ENCODE results near the gene VWA3A. TPM values are rescaled to one million over a fixed set of nuclear protein-coding genes. Genes with fewer than 3 reads are reported as not detected.
A peak's percentile ranks its signal among the peaks of the same experiment; 100 is the strongest.
"Not testable (repeated sequence)": the region's sequence is repeated elsewhere in the genome, so short reads cannot be mapped to it uniquely, and the experiment has no call there.

Gene VWA3A, protein sequence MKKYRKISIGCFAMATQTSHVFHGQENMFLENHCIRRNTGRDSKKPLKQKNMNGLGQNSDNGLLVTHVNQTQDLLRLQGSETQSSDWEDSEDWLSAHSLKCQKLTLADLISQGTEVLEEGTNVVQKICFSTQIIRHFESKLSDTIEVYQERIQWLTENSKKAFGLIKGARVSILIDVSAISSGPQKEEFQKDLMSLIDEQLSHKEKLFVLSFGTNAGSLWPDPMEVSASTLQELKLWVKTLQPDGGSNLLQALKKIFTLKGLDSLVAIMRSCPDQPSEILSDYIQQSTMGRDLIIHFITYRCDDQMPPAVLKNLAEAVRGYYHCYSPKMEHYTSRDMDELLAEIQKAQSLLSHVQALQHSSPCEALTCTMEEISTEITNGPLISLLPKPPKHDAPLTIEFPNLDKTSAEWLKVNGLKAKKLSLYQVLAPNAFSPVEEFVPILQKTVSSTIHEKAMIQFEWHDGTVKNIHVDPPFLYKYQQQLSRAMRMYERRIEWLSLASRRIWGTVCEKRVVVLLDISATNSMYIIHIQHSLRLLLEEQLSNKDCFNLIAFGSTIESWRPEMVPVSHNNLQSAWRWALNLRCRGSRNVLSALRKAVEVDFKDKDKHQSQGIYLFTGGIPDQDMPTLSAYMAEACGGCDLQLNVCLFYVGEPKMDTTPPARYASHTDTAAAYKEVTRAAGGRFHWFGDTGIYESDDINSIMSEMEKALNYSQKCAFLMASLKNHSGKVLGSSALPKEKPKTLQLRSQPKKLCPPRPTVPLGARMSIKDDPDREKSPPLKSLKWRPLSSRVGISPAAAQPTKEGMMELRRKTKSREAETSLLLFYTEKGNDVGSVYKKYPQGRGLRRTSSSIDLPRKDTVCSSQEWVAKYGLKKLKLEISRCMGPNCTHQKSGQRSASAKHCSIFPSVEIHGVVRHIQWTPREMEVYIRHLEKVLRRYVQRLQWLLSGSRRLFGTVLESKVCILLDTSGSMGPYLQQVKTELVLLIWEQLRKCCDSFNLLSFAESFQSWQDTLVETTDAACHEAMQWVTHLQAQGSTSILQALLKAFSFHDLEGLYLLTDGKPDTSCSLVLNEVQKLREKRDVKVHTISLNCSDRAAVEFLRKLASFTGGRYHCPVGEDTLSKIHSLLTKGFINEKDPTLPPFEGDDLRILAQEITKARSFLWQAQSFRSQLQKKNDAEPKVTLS
- polyA plus RNA-seq (2012; ENCODE audit: low read depth, missing spikeins), result not detected

DNA sequence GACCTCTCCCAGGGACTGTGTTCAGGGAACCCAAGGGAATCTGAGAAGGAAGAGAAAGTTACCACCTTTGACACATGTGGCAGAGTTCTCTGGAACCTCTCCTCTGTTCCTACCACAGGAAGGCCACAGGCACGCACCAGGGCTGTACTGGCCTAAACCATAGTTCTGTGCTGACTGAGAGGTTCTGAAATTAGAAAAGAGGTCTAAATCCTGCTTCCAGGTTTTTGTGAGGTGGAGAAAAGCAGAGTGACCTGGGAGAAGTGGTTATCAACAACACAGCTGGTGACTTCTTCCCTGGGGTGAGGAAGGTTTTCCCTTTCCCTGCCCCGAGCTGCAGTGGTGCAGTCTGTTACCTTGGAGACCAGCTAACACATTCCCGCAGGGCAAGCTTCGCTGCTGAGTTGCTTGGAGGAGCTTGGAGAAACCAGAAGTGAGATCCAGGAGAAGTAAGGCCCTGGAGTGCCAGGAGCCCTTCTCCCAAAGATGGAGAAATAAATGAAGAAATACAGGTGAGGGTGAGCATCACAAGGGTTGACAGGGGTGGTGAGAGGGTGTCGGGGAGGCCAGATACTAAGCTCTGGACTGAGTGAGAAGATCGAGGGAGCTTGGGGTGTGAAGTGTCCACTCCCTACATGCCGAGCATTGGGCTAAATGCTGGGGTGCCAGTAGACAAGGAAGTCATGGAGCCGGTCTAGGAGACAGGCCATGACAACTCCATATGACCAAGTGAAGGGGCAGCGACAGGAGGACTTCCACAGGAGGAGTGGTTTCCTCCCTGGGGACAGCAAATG, at the start of gene VWA3A:
Gene VWA3A, plus strand, starts transcription at position 399 of the 791 bp plus-strand sequence. Its CDS starts 97 bp downstream, at position 496.
- FAIRE-seq (no peak), DNase-seq (ENCODE audit: insufficient read length, low spot score) (no peak)
- no peak for TF ChIP-seq SPI1 (IDR thresholded peaks at IDR 0.05; ENCODE audit: low read depth, low read length)
- TF ChIP-seq TAF1 (IDR thresholded peaks at IDR 0.05; ENCODE audit: low read depth, low read length), result no peak
- no peak for TF ChIP-seq PAX5 (IDR thresholded peaks at IDR 0.05; ENCODE audit: insufficient read depth, low read length, severe bottlenecking)
- TF ChIP-seq POLR2A (IDR thresholded peaks at IDR 0.05; ENCODE audit: low read depth, low read length), result no peak
- no peak for TF ChIP-seq POU2F2 (IDR thresholded peaks at IDR 0.05; ENCODE audit: low read depth, low read length)

DNA sequence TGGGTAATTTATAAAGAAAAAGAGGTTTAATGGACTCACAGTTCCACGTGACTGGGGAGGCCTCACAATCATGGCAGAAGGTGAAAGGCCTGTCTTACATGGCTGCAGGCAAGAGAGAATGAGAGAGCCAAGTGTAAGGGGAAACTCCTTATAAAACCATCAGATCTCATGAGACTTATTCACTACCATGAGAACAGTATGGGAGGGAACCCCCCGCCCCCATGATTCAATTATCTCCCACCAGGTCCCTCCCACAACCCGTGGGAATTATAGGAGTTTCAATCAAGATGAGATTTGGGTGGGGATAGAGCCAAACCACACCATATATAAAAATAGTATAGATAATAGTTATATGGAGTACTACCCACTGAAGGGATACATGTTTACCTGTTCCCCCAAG, 48.5 kb upstream of the VWA3A start:
- not testable (repeated sequence) for DNase-seq (ENCODE audit: insufficient read length, low spot score); FAIRE-seq

DNA sequence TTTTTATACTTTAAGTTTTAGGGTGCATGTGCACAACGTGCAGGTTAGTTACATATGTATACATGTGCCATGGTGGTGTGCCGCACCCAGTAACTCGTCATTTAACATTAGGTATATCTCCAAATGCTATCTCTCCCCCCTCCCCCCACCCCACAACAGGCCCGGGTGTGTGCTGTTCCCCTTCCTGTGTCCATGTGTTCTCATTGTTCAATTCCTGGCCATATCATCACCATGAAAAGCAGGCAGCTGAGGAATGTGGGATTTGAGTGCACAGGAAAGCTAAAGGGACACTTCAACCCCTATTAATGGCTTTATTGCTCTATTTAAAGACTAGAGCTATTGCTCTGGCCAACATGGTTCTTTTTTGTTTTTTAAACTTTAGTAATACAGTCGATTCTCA, 46.5 kb upstream of the VWA3A start:
- not testable (repeated sequence) for FAIRE-seq

DNA sequence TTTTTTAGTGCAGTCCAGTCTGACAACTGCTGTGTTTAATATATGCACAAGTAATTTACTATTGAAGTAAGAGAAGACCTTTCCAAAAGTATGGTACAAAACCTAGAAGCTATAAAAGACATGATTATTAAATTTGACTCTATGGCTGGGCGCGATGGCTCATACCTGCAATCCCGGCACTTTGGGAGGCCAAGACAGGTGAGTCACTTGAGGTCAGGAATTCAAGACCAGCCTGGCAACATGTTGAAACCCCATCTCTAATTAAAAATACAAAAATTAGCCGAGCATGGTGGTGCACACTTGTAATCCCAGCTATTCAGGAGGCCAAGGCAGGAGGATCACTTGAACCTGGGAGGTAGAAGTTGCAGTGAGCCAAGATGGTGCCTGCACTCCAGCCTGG, 41.4 kb upstream of the VWA3A start:
- FAIRE-seq, result no peak
- DNase-seq (ENCODE audit: insufficient read length, low spot score), result no peak

More for the DNA sequence above, 46.5 kb upstream of the VWA3A start:
- DNase-seq (ENCODE audit: insufficient read length, low spot score), result not testable (repeated sequence)

GRCh38 chr16:22052980-22053379, 39.4 kb upstream of the VWA3A start:
- DNase-seq (ENCODE audit: insufficient read length, low spot score), result no peak
- TF ChIP-seq PAX5 (IDR thresholded peaks at IDR 0.05; ENCODE audit: insufficient read depth, low read length, severe bottlenecking) (no peak), POLR2AphosphoS5 (IDR thresholded peaks at IDR 0.05; ENCODE audit: low read depth, low read length) (no peak), SPI1 (IDR thresholded peaks at IDR 0.05; ENCODE audit: low read depth, low read length) (no peak), POU2F2 (IDR thresholded peaks at IDR 0.05; ENCODE audit: low read depth, low read length) (no peak), POLR2A (IDR thresholded peaks at IDR 0.05; ENCODE audit: low read depth, low read length) (no peak), TAF1 (IDR thresholded peaks at IDR 0.05; ENCODE audit: low read depth, low read length) (no peak)
- no peak for FAIRE-seq

More for the DNA sequence above, 41.4 kb upstream of the VWA3A start:
- TF ChIP-seq POLR2A (IDR thresholded peaks at IDR 0.05; ENCODE audit: low read depth, low read length) (no peak), PAX5 (IDR thresholded peaks at IDR 0.05; ENCODE audit: insufficient read depth, low read length, severe bottlenecking) (no peak), TAF1 (IDR thresholded peaks at IDR 0.05; ENCODE audit: low read depth, low read length) (no peak), POLR2AphosphoS5 (IDR thresholded peaks at IDR 0.05; ENCODE audit: low read depth, low read length) (no peak)

- DNase-seq (ENCODE audit: insufficient read length, low spot score), result no peak
- TF ChIP-seq POU2F2 (IDR thresholded peaks at IDR 0.05; ENCODE audit: low read depth, low read length) (no peak), POLR2AphosphoS5 (IDR thresholded peaks at IDR 0.05; ENCODE audit: low read depth, low read length) (no peak), POLR2A (IDR thresholded peaks at IDR 0.05; ENCODE audit: low read depth, low read length) (no peak), SPI1 (IDR thresholded peaks at IDR 0.05; ENCODE audit: low read depth, low read length) (no peak), TAF1 (IDR thresholded peaks at IDR 0.05; ENCODE audit: low read depth, low read length) (no peak), PAX5 (IDR thresholded peaks at IDR 0.05; ENCODE audit: insufficient read depth, low read length, severe bottlenecking) (no peak)
- no peak for FAIRE-seq
Measured at GRCh38 chr16:22053921-22054341, 38.4 kb upstream of the VWA3A start.

DNA sequence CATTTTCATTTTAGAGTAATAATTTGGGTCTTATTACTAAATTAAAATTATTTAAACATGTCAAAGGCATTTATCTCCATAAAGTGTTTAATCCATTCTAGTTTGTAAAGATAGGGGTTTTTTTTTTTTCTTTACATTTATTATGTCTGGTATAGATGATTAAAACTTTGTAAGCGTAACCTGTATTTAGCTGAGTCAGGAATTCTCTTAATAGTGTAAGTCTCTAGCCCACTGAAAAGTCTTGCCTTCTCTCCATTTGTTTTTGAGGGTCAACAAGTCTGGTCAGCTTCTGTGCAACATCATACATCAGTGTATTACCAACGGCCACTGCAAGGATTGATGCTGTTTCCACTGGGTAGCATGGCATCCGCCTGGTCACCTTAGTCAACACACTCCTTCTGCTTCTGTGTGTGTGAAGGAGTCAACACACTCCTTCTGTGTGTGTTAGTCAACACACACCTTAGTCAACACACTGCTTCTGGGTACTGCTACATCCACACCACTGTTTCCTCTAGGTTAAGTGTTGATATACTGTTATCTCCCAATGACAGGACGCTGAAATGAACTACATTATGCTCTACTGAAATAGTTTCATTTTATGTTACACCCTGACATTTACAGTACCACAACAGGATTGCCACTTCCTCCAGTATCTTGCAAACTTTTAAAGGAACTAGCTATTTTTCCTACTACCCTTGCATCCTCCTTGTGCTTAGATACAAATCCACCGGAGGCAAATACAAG, 37.3 kb upstream of the VWA3A start:
- DNase-seq (ENCODE audit: insufficient read length, low spot score) (no peak), FAIRE-seq (peak; percentile 5)
- TF ChIP-seq POLR2AphosphoS5 (IDR thresholded peaks at IDR 0.05; ENCODE audit: low read depth, low read length), result no peak
- no peak for TF ChIP-seq POLR2A (IDR thresholded peaks at IDR 0.05; ENCODE audit: low read depth, low read length)
- TF ChIP-seq TAF1 (IDR thresholded peaks at IDR 0.05; ENCODE audit: low read depth, low read length), result no peak
- TF ChIP-seq PAX5 (IDR thresholded peaks at IDR 0.05; ENCODE audit: insufficient read depth, low read length, severe bottlenecking), result no peak
- TF ChIP-seq POU2F2 (IDR thresholded peaks at IDR 0.05; ENCODE audit: low read depth, low read length), result no peak
- no peak for TF ChIP-seq SPI1 (IDR thresholded peaks at IDR 0.05; ENCODE audit: low read depth, low read length)

DNA sequence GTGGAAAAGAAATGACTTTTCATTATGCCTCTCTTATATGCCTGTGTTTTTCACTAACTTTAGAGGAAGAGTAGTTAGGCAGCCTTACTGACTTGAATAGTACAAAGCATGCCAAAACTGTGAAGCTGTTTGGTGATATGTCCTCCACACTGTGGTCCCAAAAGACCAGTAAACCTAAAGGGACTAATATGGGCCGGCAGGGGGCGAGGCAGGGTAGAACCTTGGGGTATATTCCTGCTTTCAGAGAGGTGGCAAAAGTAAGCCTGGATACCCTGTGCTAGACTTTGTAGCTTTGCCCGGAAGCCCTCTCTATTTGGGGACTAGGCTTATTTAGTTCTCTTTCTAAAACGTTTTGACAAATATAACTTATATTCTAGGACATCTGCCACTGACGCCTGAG, 36.5 kb upstream of the VWA3A start:
- DNase-seq (ENCODE audit: insufficient read length, low spot score) (no peak), FAIRE-seq (no peak)
- TF ChIP-seq POU2F2 (IDR thresholded peaks at IDR 0.05; ENCODE audit: low read depth, low read length), result no peak
- no peak for TF ChIP-seq PAX5 (IDR thresholded peaks at IDR 0.05; ENCODE audit: insufficient read depth, low read length, severe bottlenecking)
- TF ChIP-seq TAF1 (IDR thresholded peaks at IDR 0.05; ENCODE audit: low read depth, low read length), result no peak
- no peak for TF ChIP-seq SPI1 (IDR thresholded peaks at IDR 0.05; ENCODE audit: low read depth, low read length)
- TF ChIP-seq POLR2AphosphoS5 (IDR thresholded peaks at IDR 0.05; ENCODE audit: low read depth, low read length), result no peak
- no peak for TF ChIP-seq POLR2A (IDR thresholded peaks at IDR 0.05; ENCODE audit: low read depth, low read length)
